WI38 (cell line): Measurements from ENCODE around the gene HDAC4.

Experiments used
- H3K4me3 ChIP-seq: 2 replicates; pipeline ENCODE4 v1.5.1; 2011; ENCODE audit warnings: low read depth, mild to moderate bottlenecking, control low read depth, low read length
- TF ChIP-seq, protein P1 (sequence below): IDR thresholded peaks from 2 replicates; pipeline ENCODE4 v1.5.1; 2012; ENCODE audit warnings: low read depth, mild to moderate bottlenecking, control low read depth, low read length

HDAC4 gene

GRCh38 chr2:239424337-239425045 is 23.7 kb upstream of the HDAC4 start:
- H3K4me3 ChIP-seq: no peak overlapping the region

DNA sequence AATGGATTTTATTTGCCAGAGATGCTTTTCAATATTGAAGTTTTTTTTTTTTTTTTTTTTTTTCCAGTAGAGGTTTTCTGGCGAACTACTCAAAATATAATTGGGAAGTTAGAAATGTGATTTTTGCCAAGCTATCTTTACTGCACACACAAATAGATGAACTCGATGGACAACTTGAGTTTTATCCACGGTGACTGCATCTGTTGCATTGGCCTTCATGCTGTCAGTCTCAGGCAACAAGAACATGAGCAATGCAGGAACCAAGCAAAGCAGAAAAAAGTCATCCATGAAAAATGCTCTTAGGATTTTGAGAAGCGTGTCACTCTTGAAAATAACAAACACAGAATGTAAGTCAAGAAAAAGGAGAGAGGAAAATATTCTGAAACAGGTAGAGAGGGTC is 22.7 kb upstream of the HDAC4 start:
- TF ChIP-seq, protein P1, sequence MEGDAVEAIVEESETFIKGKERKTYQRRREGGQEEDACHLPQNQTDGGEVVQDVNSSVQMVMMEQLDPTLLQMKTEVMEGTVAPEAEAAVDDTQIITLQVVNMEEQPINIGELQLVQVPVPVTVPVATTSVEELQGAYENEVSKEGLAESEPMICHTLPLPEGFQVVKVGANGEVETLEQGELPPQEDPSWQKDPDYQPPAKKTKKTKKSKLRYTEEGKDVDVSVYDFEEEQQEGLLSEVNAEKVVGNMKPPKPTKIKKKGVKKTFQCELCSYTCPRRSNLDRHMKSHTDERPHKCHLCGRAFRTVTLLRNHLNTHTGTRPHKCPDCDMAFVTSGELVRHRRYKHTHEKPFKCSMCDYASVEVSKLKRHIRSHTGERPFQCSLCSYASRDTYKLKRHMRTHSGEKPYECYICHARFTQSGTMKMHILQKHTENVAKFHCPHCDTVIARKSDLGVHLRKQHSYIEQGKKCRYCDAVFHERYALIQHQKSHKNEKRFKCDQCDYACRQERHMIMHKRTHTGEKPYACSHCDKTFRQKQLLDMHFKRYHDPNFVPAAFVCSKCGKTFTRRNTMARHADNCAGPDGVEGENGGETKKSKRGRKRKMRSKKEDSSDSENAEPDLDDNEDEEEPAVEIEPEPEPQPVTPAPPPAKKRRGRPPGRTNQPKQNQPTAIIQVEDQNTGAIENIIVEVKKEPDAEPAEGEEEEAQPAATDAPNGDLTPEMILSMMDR: no peak
- H3K4me3 ChIP-seq: no peak overlapping the region

More at GRCh38 chr2:239424337-239425045, 23.7 kb upstream of the HDAC4 start:
- TF ChIP-seq, protein P1: no peak

GRCh38 chr2:239421851-239422250 is 21.0 kb upstream of the HDAC4 start:
- TF ChIP-seq, protein P1: no peak
- no peak overlapping the region for H3K4me3 ChIP-seq

- no peak overlapping the region for H3K4me3 ChIP-seq
- TF ChIP-seq, protein P1: no peak
These were observed 19.3 kb upstream of the HDAC4 start for GRCh38 chr2:239420082-239420481.

GRCh38 chr2:239418918-239419317 is 18.1 kb upstream of the HDAC4 start:
- no peak overlapping the region for H3K4me3 ChIP-seq
- TF ChIP-seq, protein P1: no peak

- TF ChIP-seq, protein P1: no peak
- H3K4me3 ChIP-seq: no peak overlapping the region
These were observed 12.2 kb upstream of the HDAC4 start for GRCh38 chr2:239412905-239413603.

GRCh38 chr2:239411549-239412319 is 10.9 kb upstream of the HDAC4 start:
- H3K4me3 ChIP-seq: no peak overlapping the region
- TF ChIP-seq, protein P1: no peak
